ENCODE measurements around the gene PAOX. TPM values are rescaled to one million over a fixed set of nuclear protein-coding genes. Genes with fewer than 3 reads are reported as not detected.
A peak's percentile ranks its signal among the peaks of the same experiment; 100 is the strongest.

The PAOX gene
- total and polyA plus RNA-seq, 9 of the 15 experiments (the other 6 are each of a cell fraction or from before 2014, with no cell fraction given), result 0.80 to 6.4 (median 2.6) TPM

DNA sequence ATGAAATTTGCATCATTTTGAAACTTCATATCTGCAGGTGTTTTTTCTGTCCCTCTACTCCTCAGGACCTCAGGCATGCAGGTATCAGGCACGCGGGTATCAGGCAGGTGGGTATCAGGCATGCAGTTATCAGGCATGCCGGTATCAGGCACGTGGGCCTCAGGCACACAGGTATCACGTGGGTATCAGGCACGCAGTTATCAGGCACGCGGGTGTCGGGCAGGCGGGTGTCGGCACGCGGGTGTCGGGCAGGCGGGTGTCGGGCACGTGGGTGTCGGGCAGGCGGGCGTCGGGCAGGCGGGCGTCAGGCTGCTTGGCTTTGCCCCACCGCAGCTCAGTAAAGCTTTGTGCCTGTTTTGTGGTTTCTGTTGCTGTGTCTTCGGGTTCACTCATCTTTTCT lies 36.7 kb downstream of the PAOX start:
- Histone ChIP-seq H3K4me3 (no peak overlapping the region), H3K27ac (ENCODE audit: extremely low read depth, low read depth, low read length) (no peak overlapping the region), H3K79me2 (ENCODE audit: control insufficient read depth, insufficient read depth, low read length) (no peaks in the 10 kb centered on the region), H3K4me2 (ENCODE audit: insufficient read depth, low read length) (no peak overlapping the region), H3K36me3 (ENCODE audit: control insufficient read depth, insufficient read depth, low read length) (peaks cover 15% of the 10 kb centered on the region; the same call in 1 of the 3 replicates), H3K9ac (ENCODE audit: insufficient read depth in 1 of 2, low read depth in 2 of 2, low read length in 2 of 2) (no peak overlapping the region), H3K9me3 (replicated peaks; ENCODE audit: control insufficient read depth, insufficient read depth, low read depth, low read length) (peaks cover 3% of the 10 kb centered on the region; the same call in 1 of the 2 replicates), H3K4me1 (replicated peaks in 1 of 2; ENCODE audit: control insufficient read depth in 2 of 2, insufficient read depth in 2 of 2, low read length in 2 of 2) (no peaks in the 10 kb centered on the region), H4K20me1 (replicated peaks; ENCODE audit: control insufficient read depth, insufficient read depth, low read length) (no peaks in the 10 kb centered on the region), H2AFZ (ENCODE audit: low read depth, low read length) (no peak overlapping the region), H3K9me1 (ENCODE audit: control insufficient read depth, insufficient read depth, low read length) (no peaks in the 10 kb centered on the region), H3K27me3 (ENCODE audit: control insufficient read depth in 2 of 2, insufficient read depth in 2 of 2, low read length in 2 of 2) (no peaks in the 10 kb centered on the region)
- 0 out of 2 replicates have a peak, but pooled peaks have one; percentile 22 for TF ChIP-seq RBFOX2 (IDR thresholded peaks at IDR 0.05; ENCODE audit: low read depth, low read length)
- no peak for TF ChIP-seq MTA2 (IDR thresholded peaks at IDR 0.05; ENCODE audit: low read depth)
- TF ChIP-seq, protein P1, sequence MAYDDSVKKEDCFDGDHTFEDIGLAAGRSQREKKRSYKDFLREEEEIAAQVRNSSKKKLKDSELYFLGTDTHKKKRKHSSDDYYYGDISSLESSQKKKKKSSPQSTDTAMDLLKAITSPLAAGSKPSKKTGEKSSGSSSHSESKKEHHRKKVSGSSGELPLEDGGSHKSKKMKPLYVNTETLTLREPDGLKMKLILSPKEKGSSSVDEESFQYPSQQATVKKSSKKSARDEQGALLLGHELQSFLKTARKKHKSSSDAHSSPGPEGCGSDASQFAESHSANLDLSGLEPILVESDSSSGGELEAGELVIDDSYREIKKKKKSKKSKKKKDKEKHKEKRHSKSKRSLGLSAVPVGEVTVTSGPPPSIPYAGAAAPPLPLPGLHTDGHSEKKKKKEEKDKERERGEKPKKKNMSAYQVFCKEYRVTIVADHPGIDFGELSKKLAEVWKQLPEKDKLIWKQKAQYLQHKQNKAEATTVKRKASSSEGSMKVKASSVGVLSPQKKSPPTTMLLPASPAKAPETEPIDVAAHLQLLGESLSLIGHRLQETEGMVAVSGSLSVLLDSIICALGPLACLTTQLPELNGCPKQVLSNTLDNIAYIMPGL (CRISPR knock-in tag; IDR thresholded peaks at IDR 0.05), result no peak
- TF ChIP-seq POLR2G (IDR thresholded peaks at IDR 0.05; ENCODE audit: low read depth, low read length), result peak; percentile 38; the same call in 1 of the 2 replicates
- FAIRE-seq, result no peak
- intact Hi-C loops (cut with micrococcal nuclease) (no loop called here), in situ Hi-C loops (cut with MboI) (no loop called here)
- POLR2A ChIA-PET, result no interaction called here
- 96% methylated on average over 4 of the region's 25 CpGs for WGBS (ENCODE audit: insufficient coverage, low coverage, missing lambda C conversion rate)
- no peak for ATAC-seq
- CTCF ChIA-PET (ENCODE audit: low intra/inter-chr PET ratio), result no interaction called here
- no peak for DNase-seq (ENCODE audit: extremely low read depth in 1 of 4, low spot score in 3 of 4)
- BruUV-seq (replicated peaks), result no TSS peak

Data from K562 (cell line).